GM19193 (cell line): ENCODE measurements around the gene TTC24.

Source experiments
- POLR2A ChIP-seq: IDR thresholded peaks from 4 replicates; pipeline ENCODE4 v1.6.1; 2011; ENCODE audit not compliant: insufficient read depth, insufficient read length; ENCODE audit errors: extremely low read depth

Gene TTC24

GRCh38 chr1:156579472-156579871 lies at the start of gene TTC24:
TSS of gene TTC24 (plus strand) at chr1:156579723. CDS start at chr1:156581365, 1,642 bp downstream.
- TF ChIP-seq POLR2A, result no peak

DNA sequence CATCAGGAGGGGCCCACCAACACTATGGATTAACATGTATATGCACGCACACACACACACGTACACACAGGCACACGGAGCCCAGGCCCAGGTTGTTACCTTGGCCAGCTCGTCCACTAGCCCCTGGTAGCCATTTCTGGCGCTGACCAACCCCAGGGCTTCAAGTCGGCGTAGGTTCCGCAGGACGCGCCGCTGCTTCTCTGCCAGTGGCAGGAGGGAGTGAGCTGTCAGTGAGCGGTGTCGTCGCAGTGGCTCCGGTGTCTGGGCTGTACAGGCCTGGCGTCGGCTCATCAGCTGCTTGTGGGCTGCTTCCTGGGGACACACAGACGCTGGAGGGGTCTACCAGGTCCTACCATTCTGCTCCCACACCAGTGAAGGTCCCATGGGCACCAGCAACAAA lies 49.5 kb upstream of the TTC24 start:
- TF ChIP-seq POLR2A, result no peak

GRCh38 chr1:156532374-156532773 lies 47.1 kb upstream of the TTC24 start:
- TF ChIP-seq POLR2A, result no peak

DNA sequence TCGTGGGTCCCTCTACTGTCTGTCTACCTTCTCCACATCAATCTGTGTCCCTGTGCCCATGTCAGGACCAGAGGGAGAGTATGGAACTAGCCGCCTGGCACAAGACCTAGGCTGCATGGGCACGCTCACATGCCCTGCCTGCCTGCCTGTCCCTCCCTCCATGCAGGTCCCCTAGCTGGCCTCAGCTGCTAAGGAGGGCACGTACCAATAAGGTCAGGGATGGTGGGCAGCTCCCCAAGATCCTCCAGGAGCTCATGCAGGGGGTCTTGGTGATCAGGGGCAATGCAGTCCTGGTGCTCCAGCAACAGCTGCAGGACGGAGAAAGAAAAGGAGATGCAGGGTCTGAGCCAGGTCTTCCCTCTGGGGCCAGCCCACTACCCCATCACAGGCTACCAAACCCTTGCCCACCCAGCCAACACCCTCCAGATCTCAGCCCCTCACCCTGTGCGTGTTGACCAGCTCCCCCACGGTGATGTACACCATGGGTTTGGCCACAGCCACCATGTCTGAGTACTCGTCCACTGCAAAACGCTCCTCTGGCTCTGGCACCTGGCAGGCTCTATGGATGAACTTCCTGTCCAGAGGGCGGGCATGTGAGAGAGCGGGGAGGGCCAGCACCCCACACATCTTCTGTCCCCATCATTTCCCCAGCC lies 45.8 kb upstream of the TTC24 start:
- no peak for TF ChIP-seq POLR2A

- TF ChIP-seq POLR2A, result no peak
These were observed 45.0 kb upstream of the TTC24 start for GRCh38 chr1:156534424-156535060.

DNA sequence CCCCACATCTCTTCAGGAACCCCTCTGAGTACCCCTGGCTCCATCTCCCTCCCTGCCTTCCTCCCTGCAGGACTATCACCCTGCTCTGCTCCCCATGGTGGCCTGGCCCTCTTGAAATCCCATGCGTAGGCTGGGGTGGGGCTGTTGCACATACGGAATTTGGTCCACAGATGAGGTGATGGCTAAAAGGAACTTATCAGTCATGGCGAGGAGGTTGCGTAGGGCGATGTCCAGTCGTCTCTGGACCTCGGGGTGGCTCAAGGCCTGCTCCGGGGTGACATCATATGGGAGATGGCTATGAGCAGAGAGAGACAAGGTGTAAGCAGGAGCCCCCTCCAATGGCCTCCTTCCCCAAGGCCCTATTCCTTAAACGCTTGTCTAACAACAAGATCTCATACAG lies 42.5 kb upstream of the TTC24 start:
- no peak for TF ChIP-seq POLR2A

DNA sequence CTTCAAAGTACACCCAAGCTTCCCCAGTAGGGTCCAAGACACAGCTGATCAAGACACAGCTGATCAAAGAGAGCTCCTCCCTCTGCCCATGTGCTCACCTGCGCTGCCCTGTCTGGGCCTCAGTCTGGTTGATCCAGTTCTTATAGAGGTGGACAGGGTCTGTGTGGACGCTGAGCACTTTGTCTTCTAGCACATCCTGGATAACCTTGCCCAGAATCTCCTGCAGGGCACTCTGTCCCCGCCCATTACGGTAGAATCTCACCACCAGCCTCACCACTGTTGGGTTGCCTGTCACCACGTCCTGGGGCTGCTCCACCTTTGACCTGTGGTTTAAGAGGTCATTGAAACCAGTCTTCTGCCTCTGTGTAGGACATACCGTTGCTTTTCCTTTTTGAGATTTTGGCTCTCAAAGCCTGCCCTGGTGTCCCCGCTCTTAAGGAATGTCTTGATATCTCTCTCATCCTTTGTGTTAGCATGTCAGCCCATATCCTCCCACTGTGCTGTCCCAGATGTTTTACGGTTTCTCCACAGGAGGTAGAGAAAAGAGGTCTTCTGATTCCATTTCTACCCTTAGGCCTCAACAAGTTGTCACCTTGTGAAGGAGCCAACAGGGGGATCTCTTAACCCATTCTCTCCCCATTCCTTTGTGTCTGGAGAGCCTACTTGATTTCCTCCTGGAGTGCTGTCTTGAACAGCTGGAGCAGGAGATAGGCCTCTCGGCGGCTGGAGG lies 40.6 kb upstream of the TTC24 start:
- TF ChIP-seq POLR2A, result no peak

GRCh38 chr1:156539818-156540355 lies 39.6 kb upstream of the TTC24 start:
- TF ChIP-seq POLR2A, result no peak

- TF ChIP-seq POLR2A, result no peak
These were observed 38.6 kb upstream of the TTC24 start for GRCh38 chr1:156540955-156541354.

- no peak for TF ChIP-seq POLR2A
These were observed 36.5 kb upstream of the TTC24 start for GRCh38 chr1:156543066-156543465.

GRCh38 chr1:156544592-156545102 lies 34.9 kb upstream of the TTC24 start:
- TF ChIP-seq POLR2A, result no peak

- TF ChIP-seq POLR2A, result no peak
These were observed 33.3 kb upstream of the TTC24 start for GRCh38 chr1:156546267-156546666.

DNA sequence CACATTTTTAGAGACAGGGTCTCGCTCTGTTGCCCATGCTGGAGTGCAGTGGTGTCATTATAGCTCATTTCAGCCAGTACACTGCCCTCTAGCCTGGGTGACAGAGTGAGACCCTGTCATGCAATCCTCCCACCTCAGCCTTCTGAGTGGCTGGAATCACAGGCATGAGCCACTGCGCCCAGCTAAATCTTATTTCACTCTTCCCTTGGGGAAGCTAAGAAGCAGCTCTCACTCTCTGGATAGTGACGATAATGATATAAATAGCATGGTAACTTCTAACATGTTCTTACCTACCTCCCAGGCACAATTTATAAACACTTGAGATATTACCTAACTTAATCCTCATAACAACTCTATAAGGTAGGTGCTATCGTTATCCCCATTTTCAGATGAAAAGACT lies 32.1 kb upstream of the TTC24 start:
- no peak for TF ChIP-seq POLR2A

- TF ChIP-seq POLR2A, result no peak
These were observed 31.5 kb upstream of the TTC24 start for GRCh38 chr1:156547982-156548381.

DNA sequence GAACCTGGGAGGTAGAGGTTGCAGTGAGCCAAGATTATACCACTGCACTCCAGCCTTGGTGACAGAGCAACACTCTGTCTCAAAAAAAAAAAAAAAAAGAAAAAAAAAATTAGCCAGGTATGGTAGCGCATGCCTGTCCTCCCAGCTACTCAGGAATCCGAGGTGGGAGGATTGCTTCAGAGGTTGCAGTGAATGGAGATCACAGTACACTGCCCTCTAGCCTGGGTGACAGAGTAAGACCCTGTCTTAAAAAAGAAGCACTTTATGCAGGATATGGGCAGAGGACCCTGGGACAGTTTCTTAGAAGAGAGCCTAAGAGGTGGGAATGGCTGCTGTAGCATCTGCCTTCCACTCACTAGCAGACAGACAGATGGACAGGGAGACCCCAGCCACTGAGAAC lies 30.1 kb upstream of the TTC24 start:
- TF ChIP-seq POLR2A, result no peak
